Lower leg skin (tissue), 3 donors: ENCODE results near the gene YWHAQ.

Experiments
- POLR2A ChIP-seq, 2 donors: fragments of 450-650 bp; IDR thresholded peaks; one replicate each; pipeline ENCODE4 v1.6.1; 2016 to 2017; ENCODE audit warnings: antibody characterized with exemption in 2 of 2, mild to moderate bottlenecking in 1 of 2, moderate library complexity in 1 of 2
- TF ChIP-seq, protein P1 (sequence below), 3 donors: fragments of 450-650 bp; IDR thresholded peaks; one replicate each; pipeline ENCODE4 v1.5.1; 2016; ENCODE audit warnings: antibody characterized with exemption in 3 of 3, mild to moderate bottlenecking in 3 of 3, moderate library complexity in 2 of 3

DNA sequence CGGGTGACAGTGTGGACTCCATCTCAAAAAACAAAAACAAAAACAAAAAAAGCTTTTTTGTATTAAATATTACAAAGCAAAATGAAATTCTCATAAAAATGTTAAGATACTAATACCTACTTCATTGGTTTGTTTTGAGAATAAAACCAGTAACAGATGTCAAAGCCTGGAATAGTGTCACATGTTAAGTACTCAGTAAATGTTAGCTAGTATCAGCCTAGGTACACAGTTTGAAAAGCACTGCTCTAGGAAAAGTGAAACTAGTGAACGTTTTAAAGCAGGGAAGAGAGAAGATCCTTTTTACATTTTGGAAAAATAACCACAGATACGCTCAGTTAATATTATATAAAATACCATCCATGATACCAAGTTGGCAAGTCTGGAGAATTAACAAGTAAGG, 38.1 kb downstream of the YWHAQ start:
- TF ChIP-seq, protein P1, sequence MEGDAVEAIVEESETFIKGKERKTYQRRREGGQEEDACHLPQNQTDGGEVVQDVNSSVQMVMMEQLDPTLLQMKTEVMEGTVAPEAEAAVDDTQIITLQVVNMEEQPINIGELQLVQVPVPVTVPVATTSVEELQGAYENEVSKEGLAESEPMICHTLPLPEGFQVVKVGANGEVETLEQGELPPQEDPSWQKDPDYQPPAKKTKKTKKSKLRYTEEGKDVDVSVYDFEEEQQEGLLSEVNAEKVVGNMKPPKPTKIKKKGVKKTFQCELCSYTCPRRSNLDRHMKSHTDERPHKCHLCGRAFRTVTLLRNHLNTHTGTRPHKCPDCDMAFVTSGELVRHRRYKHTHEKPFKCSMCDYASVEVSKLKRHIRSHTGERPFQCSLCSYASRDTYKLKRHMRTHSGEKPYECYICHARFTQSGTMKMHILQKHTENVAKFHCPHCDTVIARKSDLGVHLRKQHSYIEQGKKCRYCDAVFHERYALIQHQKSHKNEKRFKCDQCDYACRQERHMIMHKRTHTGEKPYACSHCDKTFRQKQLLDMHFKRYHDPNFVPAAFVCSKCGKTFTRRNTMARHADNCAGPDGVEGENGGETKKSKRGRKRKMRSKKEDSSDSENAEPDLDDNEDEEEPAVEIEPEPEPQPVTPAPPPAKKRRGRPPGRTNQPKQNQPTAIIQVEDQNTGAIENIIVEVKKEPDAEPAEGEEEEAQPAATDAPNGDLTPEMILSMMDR (IDR thresholded peaks at IDR 0.05) = no peak
- no peak for TF ChIP-seq POLR2A (IDR thresholded peaks at IDR 0.05)
